ENCODE measurements around the gene KCNJ2. TPM values are rescaled to one million over a fixed set of nuclear protein-coding genes. Genes with fewer than 3 reads are reported as not detected.

KCNJ2 gene
- total RNA-seq, 1 experiment from 2014 or later = not detected

DNA sequence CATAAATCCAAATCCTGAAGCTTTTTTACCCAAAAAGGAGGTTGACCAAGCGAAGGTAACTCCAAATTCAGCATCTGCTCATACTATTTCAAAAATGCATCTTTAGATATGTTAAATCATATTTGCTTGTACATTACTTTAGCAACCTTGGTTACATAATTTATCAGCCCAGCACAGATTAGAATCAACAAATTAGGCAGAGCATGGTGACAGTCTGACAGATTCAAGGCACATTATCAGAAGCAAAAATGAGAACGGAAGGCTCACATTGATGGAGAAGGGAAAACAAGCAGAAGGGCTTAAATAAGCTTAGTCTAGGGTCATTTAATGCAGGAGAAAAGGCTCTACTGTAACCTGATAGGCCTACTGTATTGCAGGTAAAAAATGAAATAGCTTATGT is 3.9 kb upstream of the KCNJ2 start:
- Histone ChIP-seq H3K4me3 (ENCODE audit: low read depth, low read length, poor library complexity, severe bottlenecking) (no peak overlapping the region), H3K4me1 (ENCODE audit: insufficient read depth, low read length, poor library complexity, severe bottlenecking) (peaks cover 13% of the 10 kb centered on the region), H3K36me3 (ENCODE audit: insufficient read depth, low read length, poor library complexity, severe bottlenecking) (no peaks in the 10 kb centered on the region), H3K9me3 (ENCODE audit: low read depth, low read length, poor library complexity, severe bottlenecking) (no peaks in the 10 kb centered on the region), H3K27ac (ENCODE audit: low read depth, low read length, poor library complexity, severe bottlenecking) (no peak overlapping the region), H3K27me3 (replicated peaks; ENCODE audit: insufficient read depth, low read depth, low read length, poor library complexity) (peaks cover 75% of the 10 kb centered on the region)
- POLR2A ChIA-PET (ENCODE audit: low non-redundant PET) = no interaction called here
- no peak for TF ChIP-seq EZH2 (IDR thresholded peaks at IDR 0.05; ENCODE audit: borderline replicate concordance, low read depth, low read length, poor library complexity, severe bottlenecking)
- TF ChIP-seq, protein P1, sequence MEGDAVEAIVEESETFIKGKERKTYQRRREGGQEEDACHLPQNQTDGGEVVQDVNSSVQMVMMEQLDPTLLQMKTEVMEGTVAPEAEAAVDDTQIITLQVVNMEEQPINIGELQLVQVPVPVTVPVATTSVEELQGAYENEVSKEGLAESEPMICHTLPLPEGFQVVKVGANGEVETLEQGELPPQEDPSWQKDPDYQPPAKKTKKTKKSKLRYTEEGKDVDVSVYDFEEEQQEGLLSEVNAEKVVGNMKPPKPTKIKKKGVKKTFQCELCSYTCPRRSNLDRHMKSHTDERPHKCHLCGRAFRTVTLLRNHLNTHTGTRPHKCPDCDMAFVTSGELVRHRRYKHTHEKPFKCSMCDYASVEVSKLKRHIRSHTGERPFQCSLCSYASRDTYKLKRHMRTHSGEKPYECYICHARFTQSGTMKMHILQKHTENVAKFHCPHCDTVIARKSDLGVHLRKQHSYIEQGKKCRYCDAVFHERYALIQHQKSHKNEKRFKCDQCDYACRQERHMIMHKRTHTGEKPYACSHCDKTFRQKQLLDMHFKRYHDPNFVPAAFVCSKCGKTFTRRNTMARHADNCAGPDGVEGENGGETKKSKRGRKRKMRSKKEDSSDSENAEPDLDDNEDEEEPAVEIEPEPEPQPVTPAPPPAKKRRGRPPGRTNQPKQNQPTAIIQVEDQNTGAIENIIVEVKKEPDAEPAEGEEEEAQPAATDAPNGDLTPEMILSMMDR (conservative IDR thresholded peaks at IDR 0.05; ENCODE audit: low read depth, low read length) = no peak
- CTCF ChIA-PET = interaction anchor here (0.5 kb wide), 1 partner anchor 96 kb away, joined by 3 read pairs; no protein-coding TSS in a partner anchor
- intact Hi-C loops (cut with micrococcal nuclease; ENCODE audit: unreplicated experiment) = loop anchor here (10.0 kb wide), 1 partner anchor 389 kb away; no protein-coding TSS in a partner anchor
- BruUV-seq (replicated peaks) = no TSS peak
- DNase-seq (ENCODE audit: low spot score) = no peak

DNA sequence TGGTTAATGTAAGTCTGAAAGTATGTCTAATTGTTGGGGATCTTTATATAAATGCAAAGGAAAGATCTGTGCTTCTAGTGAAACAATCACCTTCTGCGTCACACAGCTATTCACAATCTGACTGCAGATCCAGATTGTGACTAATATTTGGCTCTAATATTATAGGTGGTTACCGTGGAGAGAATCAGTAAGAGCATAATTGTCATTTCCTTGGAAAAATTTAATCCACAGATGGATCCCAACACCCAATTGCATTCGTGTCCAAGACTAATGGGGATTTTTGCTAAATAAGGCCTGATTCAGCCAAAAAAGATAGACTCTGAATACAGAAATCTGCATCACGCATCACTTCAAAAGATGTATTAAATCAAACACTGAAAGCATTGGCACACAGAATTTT is 2.7 kb upstream of the KCNJ2 start:
- BruUV-seq (replicated peaks) = no TSS peak
- Histone ChIP-seq H3K4me3 (ENCODE audit: low read depth, low read length, poor library complexity, severe bottlenecking) (no peak overlapping the region), H3K4me1 (ENCODE audit: insufficient read depth, low read length, poor library complexity, severe bottlenecking) (peaks cover 13% of the 10 kb centered on the region), H3K27ac (ENCODE audit: low read depth, low read length, poor library complexity, severe bottlenecking) (no peak overlapping the region), H3K36me3 (ENCODE audit: insufficient read depth, low read length, poor library complexity, severe bottlenecking) (no peaks in the 10 kb centered on the region), H3K9me3 (ENCODE audit: low read depth, low read length, poor library complexity, severe bottlenecking) (no peaks in the 10 kb centered on the region), H3K27me3 (replicated peaks; ENCODE audit: insufficient read depth, low read depth, low read length, poor library complexity) (peaks cover 75% of the 10 kb centered on the region)
- intact Hi-C loops (cut with micrococcal nuclease; ENCODE audit: unreplicated experiment) = loop anchor here (10.0 kb wide), 1 partner anchor 388 kb away; no protein-coding TSS in a partner anchor
- CTCF ChIA-PET = no interaction called here
- DNase-seq (ENCODE audit: low spot score) = no peak
- POLR2A ChIA-PET (ENCODE audit: low non-redundant PET) = no interaction called here
- TF ChIP-seq, protein P1 (conservative IDR thresholded peaks at IDR 0.05; ENCODE audit: low read depth, low read length) = no peak
- no peak for TF ChIP-seq EZH2 (IDR thresholded peaks at IDR 0.05; ENCODE audit: borderline replicate concordance, low read depth, low read length, poor library complexity, severe bottlenecking)

DNA sequence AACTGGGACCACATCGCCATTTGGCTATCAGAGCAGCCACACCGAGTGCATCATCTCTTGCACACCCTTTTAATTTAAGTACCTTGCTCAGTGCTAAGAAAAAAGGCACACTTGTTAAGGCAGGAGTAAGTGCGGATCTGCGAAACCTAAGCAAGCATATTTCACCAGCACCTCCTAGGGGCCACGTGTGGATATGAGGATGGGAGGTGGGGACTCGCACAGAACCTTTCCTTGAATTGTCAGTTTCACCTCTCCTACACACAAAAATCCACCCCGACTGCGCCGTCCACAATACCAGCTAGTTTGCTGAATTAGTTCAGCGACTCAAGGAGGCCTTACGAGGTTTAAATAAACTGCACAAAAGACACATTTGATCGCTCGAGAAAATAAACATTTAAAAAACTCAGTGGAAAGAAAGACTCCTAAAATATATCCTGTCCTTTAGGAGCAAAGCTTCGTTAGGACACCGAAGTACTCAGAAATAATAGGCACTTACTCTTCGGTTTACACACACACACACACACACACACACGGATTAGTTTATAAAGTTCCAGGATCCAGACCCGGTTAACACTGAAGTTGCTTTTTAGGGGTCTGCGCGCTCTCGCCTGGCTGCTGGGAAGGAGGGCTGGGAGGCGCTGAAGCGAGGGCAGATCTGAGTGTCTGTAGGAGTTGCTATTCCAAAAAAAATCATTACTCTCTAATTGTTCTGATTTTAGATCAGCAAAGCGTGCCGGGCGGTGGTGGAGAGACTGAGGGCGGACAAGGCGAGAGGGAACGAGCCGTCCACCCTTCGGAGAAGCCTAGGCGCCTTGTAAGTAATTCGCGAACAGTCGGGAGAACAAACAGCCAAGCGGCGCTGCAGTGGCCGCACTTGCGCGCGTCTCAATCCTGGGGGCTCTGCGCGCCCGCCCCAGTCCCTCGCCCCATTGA is 1.0 kb upstream of the KCNJ2 start:
- peak; percentile 65 for DNase-seq (ENCODE audit: low spot score)
- H3K27ac ChIP-seq (ENCODE audit: low read depth, low read length, poor library complexity, severe bottlenecking) = no peak overlapping the region
- H3K4me1 ChIP-seq (ENCODE audit: insufficient read depth, low read length, poor library complexity, severe bottlenecking) = peaks cover 13% of the 10 kb centered on the region
- peaks cover 83% of the 10 kb centered on the region for H3K27me3 ChIP-seq (replicated peaks; ENCODE audit: insufficient read depth, low read depth, low read length, poor library complexity)
- no peaks in the 10 kb centered on the region for H3K36me3 ChIP-seq (ENCODE audit: insufficient read depth, low read length, poor library complexity, severe bottlenecking)
- no peaks in the 10 kb centered on the region for H3K9me3 ChIP-seq (ENCODE audit: low read depth, low read length, poor library complexity, severe bottlenecking)
- peak overlapping the region; percentile 36 for H3K4me3 ChIP-seq (ENCODE audit: low read depth, low read length, poor library complexity, severe bottlenecking)
- no TSS peak for BruUV-seq (replicated peaks)
- TF ChIP-seq EZH2 (IDR thresholded peaks at IDR 0.05; ENCODE audit: borderline replicate concordance, low read depth, low read length, poor library complexity, severe bottlenecking) = peak; percentile 73
- TF ChIP-seq, protein P1 (conservative IDR thresholded peaks at IDR 0.05; ENCODE audit: low read depth, low read length) = peak; percentile 73
- intact Hi-C loops (cut with micrococcal nuclease; ENCODE audit: unreplicated experiment) = loop anchor here (10.0 kb wide), 1 partner anchor 386 kb away; no protein-coding TSS in a partner anchor
- POLR2A ChIA-PET (ENCODE audit: low non-redundant PET) = no interaction called here
- CTCF ChIA-PET = no interaction called here

All from A673 (cell line).